ENCODE results near the gene SERPINA5.

DNA sequence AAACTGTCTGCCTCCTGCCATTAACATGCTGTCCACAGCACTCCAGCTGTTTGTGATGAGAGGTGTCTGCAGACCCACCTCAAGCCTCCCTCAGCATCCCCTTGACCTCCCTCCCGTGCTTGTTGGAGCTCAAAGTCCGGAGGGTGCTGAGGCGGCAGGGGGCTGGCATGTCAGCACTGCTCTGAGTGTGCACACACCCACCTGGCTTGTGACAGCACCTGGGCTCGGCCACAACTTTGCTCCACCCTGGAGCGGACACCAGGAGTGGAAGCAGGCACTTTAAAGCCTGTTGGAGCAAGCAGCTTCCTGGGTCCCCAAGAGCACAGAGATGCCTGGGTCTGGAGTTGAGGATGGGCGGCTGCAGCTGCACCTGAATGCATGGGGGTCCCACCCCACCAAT, 51.9 kb downstream of the SERPINA5 start:
- TF ChIP-seq, protein P1, sequence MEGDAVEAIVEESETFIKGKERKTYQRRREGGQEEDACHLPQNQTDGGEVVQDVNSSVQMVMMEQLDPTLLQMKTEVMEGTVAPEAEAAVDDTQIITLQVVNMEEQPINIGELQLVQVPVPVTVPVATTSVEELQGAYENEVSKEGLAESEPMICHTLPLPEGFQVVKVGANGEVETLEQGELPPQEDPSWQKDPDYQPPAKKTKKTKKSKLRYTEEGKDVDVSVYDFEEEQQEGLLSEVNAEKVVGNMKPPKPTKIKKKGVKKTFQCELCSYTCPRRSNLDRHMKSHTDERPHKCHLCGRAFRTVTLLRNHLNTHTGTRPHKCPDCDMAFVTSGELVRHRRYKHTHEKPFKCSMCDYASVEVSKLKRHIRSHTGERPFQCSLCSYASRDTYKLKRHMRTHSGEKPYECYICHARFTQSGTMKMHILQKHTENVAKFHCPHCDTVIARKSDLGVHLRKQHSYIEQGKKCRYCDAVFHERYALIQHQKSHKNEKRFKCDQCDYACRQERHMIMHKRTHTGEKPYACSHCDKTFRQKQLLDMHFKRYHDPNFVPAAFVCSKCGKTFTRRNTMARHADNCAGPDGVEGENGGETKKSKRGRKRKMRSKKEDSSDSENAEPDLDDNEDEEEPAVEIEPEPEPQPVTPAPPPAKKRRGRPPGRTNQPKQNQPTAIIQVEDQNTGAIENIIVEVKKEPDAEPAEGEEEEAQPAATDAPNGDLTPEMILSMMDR (IDR thresholded peaks at IDR 0.05), result no peak
- TF ChIP-seq POLR2A (IDR thresholded peaks at IDR 0.05), result no peak

All from testis (tissue), 2 donors.